Skeletal muscle tissue (tissue), 4 donors: ENCODE measurements around the gene CNKSR3. TPM values are rescaled to one million over a fixed set of nuclear protein-coding genes. Genes with fewer than 3 reads are reported as not detected.

ENCODE experiments used
- H3K27ac ChIP-seq: one replicate; pipeline ENCODE4 v1.7.0; 2013; ENCODE audit warnings: mild to moderate bottlenecking, low read depth, low read length, inconsistent platforms
- H3K27me3 ChIP-seq, 3 donors: one replicate each; pipeline ENCODE4 v1.7.0; 2013; ENCODE audit warnings: low read length in 3 of 3; ENCODE audit not compliant: control insufficient read depth in 3 of 3, insufficient read depth in 3 of 3
- H3K36me3 ChIP-seq, 3 donors: one replicate each; pipeline ENCODE4 v1.7.0; 2013; ENCODE audit warnings: low read length in 3 of 3; ENCODE audit not compliant: control insufficient read depth in 3 of 3, insufficient read depth in 3 of 3
- H3K4me1 ChIP-seq, 3 donors: one replicate each; pipeline ENCODE4 v1.7.0; 2013; ENCODE audit warnings: low read length in 3 of 3, mild to moderate bottlenecking in 3 of 3; ENCODE audit not compliant: control insufficient read depth in 3 of 3, insufficient read depth in 3 of 3
- H3K4me3 ChIP-seq, 3 donors: one replicate each; pipeline ENCODE4 v1.7.0; 2013; ENCODE audit warnings: low read length in 3 of 3
- H3K9ac ChIP-seq, 3 donors: one replicate each; pipeline ENCODE4 v1.7.0; 2013; ENCODE audit warnings: low read length in 3 of 3, mild to moderate bottlenecking in 3 of 3, moderate library complexity in 2 of 3, low read depth in 1 of 3
- H3K9me3 ChIP-seq, 3 donors: one replicate each; pipeline ENCODE4 v1.7.0; 2013; ENCODE audit warnings: low read length in 3 of 3; ENCODE audit not compliant: control insufficient read depth in 3 of 3
- total RNA-seq: library from RNA; depleted of rRNA; stranded (reverse); fragments of >200 nt; gene quantifications from one replicate; pipeline ENCODE4 v1.2.3, GENCODE V29; 2014
- donor health status: Osteomylitis.

The CNKSR3 gene
- total RNA-seq, result 3.7 TPM

DNA sequence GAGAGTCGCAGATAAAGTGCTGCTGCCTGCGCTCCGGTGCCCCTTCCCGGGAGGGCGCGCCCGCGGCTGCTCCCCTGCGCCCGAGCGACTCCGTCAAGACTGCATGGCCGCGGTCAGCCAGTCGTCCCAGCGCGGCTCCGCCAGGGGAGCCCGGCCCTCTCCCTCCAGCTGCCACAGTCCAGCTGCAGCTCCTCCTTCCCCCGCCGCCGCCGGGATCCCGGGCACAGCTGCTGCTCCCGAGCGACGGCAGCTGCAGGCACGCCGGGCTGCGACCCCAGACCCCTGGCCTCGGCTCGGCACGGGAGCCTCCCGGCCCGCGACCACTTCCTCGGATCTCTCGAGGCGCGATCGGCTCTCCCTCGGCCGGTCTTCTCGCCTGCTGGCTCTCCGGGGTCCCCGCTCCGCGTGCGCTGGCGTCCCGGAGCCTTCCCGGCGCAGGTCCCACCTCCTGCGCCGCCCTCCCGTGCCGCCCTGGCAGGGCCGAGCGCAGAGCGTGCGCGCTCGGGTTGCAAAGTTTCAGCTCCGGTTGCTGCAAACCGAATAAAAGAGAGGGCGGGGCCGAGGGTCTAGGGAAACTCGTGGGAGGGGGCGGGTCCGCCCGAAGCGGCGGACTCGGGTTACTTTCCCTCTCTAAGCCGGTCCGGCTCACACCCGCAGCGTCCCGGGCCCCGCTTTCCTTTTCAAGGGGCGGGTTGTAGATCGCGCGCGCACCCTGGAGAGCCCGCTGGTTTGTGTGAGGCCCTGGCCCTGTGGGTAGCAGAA, at the start of gene CNKSR3:
CNKSR3 (minus strand) TSS at position 542 of the 762 bp plus-strand sequence. CDS start 571 bp downstream, outside the sequence.
- peak within 1 kb of the TSS; percentile 78 to 87 (median 82) for H3K4me3 ChIP-seq
- peaks cover 6 to 15% (median 10%) of the 10 kb centered on the region in 3 donors for H3K4me1 ChIP-seq
- H3K9me3 ChIP-seq, result no peaks in the 10 kb centered on the region
- no peaks in the 10 kb centered on the region for H3K36me3 ChIP-seq
- no peaks in the 10 kb centered on the region for H3K27me3 ChIP-seq
- peak within 1 kb of the TSS; percentile 76 to 83 (median 77) for H3K9ac ChIP-seq
- peak within 1 kb of the TSS; percentile 78 for H3K27ac ChIP-seq

DNA sequence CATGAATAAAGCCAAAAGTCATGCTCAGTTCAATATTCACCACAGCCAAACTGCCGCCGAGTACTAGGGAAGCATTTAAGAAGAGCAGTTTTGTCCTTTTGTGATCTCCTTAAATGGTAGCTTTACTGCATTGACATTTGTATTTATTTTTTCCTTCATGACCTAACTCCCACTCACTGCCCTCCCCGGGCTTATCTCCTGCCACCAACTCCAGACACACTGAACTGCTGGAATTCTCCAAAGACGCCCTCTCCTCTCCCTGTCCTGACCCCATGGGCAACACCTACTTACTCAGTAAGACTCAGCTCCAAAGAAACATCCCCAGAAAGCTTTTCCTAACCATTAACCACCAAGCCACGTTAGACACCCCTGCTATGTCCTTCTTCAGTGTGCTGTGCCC, 48.5 kb upstream of the CNKSR3 start:
- Histone ChIP-seq H3K27ac (no peak overlapping the region), H3K36me3 (no peaks in the 10 kb centered on the region), H3K4me1 (no peaks in the 10 kb centered on the region), H3K27me3 (no peaks in the 10 kb centered on the region), H3K4me3 (no peak overlapping the region), H3K9me3 (no peaks in the 10 kb centered on the region), H3K9ac (no peak overlapping the region)

DNA sequence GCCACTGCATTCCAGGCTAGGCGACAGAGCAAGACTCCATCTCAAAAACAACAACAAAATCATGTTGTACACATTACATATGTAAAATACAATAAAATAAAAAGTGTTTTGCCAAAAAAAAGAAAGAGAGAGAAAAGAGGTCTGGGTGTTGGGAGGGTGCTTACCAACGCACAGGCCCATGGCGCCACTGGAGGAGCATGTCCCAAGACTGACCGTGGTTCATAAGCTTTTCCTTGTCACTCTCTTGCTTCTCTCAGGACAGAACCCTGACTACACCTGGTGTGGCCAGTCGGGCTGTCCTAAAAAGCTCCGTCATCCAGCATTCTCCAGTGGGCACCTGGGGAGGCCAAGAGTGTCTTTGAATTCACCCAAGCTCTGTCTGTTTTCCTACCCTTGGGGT, 48.0 kb upstream of the CNKSR3 start:
- no peak overlapping the region for H3K27ac ChIP-seq

DNA sequence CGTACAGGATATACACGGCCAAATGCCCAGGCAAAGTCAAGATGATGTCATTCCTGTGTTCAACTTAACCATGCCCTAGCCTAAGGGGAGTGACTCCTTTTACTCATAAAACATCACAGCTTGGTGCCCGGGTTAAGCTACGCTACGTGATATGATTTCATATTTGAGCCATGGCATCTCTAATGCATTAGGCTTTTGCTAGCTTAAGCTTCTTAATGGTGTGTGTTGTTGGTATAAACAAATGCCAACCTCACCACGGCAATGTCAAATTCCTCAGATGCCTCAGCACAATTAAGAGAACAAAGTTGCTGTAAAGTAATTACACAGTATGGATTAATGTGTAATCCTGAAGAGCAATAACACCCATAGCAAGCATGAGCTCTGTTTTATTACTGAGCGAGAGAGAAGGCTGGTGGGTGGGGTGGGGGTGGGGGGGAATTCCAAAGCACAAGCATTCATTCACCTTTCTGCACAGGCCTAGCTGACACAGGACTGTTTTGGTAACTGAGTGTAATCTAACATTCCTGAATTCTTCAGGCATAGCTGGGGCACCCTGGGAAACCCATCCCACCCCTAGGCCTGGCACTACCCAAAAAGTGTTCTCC, 44.7 kb upstream of the CNKSR3 start:
- Histone ChIP-seq H3K36me3 (no peaks in the 10 kb centered on the region), H3K4me3 (no peak overlapping the region), H3K27me3 (no peaks in the 10 kb centered on the region), H3K4me1 (no peaks in the 10 kb centered on the region), H3K27ac (no peak overlapping the region), H3K9me3 (no peaks in the 10 kb centered on the region), H3K9ac (no peak overlapping the region)

More for the DNA sequence above, 48.0 kb upstream of the CNKSR3 start:
- H3K4me3 ChIP-seq, result no peak overlapping the region
- H3K4me1 ChIP-seq, result no peaks in the 10 kb centered on the region
- no peaks in the 10 kb centered on the region for H3K27me3 ChIP-seq
- H3K9me3 ChIP-seq, result no peaks in the 10 kb centered on the region
- H3K9ac ChIP-seq, result no peak overlapping the region
- no peaks in the 10 kb centered on the region for H3K36me3 ChIP-seq

DNA sequence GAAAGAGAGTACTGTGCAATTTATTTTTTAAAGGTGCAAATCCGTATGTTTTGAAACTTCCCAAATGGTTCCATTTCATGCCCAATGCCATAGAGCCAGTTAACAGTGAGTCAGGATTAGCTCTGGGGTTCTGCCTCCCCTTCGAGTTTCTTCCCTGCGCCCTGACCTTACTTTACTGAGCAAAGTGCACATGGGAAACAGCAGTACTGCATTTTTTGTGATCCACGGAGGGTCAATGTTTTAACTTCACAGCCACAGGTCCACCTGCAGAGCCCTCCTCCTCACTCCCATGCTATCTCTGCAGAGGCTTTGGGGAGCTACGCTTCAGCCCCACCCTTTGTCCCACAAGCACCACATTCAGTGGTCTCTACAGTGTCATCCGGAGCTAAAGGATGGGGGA, 44.0 kb upstream of the CNKSR3 start:
- Histone ChIP-seq H3K36me3 (no peaks in the 10 kb centered on the region), H3K4me1 (no peaks in the 10 kb centered on the region), H3K27me3 (no peaks in the 10 kb centered on the region), H3K27ac (no peak overlapping the region), H3K4me3 (no peak overlapping the region), H3K9me3 (no peaks in the 10 kb centered on the region), H3K9ac (no peak overlapping the region)

DNA sequence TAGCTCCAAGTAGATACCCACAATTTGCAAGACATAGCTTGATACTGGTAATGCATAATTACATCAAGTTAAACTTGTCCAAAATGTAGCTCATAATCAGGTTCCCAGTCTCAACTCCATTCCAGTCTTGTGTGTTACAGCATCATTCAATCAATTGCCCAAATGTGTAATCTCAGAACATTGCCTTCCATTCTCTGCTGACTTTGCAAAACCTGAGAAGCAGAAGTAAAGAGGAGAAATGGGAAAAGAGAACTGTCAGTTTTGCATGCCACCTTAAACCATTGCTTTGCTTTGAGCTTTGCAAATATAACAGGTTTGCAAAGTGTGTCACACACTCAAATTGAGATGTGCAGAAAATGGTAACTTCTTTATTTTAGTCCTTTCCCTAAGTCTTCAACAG, 40.3 kb upstream of the CNKSR3 start:
- H3K27me3 ChIP-seq, result no peaks in the 10 kb centered on the region
- no peak overlapping the region for H3K9ac ChIP-seq
- H3K4me3 ChIP-seq, result no peak overlapping the region
- no peaks in the 10 kb centered on the region for H3K9me3 ChIP-seq
- H3K36me3 ChIP-seq, result no peaks in the 10 kb centered on the region
- no peak overlapping the region for H3K27ac ChIP-seq
- H3K4me1 ChIP-seq, result no peaks in the 10 kb centered on the region

DNA sequence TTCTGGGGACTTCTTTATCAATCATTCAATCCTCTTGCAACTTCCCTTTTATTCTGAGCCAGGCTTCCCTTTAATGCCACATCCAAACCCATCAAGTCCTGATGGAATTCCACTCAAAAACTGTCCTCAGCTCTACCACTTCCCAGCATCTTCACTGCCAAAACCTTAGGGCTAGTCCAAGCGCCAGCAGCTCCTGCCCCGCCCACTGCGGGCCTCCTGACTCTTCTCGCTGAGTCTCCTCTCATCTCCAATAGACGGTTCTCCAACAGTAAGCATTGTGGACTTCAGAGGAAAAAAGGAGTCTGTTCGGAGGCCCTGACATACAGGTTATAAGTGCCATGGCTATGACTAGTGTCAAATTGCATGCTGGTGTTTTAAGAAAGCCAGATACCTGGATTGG, 38.7 kb upstream of the CNKSR3 start:
- no peak overlapping the region for H3K27ac ChIP-seq
- no peaks in the 10 kb centered on the region for H3K9me3 ChIP-seq
- H3K9ac ChIP-seq, result no peak overlapping the region
- no peaks in the 10 kb centered on the region for H3K4me1 ChIP-seq
- H3K4me3 ChIP-seq, result no peak overlapping the region
- no peaks in the 10 kb centered on the region for H3K36me3 ChIP-seq
- H3K27me3 ChIP-seq, result no peaks in the 10 kb centered on the region

DNA sequence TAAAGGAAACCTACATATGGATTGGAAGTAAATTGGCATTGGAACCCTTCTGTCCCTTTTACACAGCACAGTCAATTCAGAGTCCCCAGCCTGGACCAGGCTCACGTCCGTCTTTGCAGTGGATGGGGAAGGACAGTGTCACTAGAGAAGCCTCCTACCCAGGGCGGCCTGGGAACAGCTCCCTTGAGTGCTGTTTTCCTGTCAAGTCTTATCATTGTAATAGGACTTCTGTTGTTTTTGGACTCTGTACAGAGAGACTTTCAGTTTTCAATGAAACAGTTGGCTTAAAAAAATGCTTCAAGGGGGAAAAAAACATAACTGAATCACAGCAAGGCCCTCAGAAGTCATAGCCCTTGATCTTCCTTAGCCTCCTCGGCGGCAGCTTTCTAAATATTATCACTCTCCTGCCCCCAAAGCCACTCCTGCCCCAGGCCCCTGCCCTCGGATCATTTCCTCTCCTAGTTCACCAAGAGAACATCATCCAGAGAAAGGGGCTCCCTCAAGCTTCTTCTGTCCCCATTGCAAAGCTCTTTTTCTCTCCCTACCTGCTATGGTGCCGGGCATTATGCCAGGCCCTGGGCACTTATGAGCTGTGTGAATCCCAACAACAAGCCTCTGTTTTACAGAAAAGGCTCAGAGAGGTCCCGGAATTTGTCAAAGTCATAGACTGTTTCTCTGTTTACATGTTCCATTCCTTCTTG, 37.8 kb upstream of the CNKSR3 start:
- Histone ChIP-seq H3K4me1 (no peaks in the 10 kb centered on the region), H3K36me3 (no peaks in the 10 kb centered on the region), H3K9me3 (no peaks in the 10 kb centered on the region), H3K27me3 (no peaks in the 10 kb centered on the region), H3K4me3 (no peak overlapping the region), H3K9ac (no peak overlapping the region), H3K27ac (no peak overlapping the region)

DNA sequence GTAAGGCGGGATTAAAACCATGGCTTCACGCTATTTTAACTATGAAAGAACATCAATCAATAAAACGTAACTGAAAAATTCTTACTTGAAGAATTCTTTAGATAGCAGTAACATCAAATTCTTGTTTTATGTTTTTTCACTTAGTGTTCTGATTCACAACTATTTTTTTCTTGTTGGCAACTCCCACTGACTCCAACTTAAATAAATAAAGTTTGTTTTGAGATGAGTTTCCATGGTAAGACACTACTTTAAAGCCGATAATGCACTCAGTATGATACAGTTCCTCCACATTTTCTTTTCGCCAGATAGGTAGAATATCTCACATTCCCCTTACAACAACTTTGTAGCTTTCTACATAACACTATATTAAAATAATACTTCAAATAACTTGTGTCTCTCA, 33.1 kb upstream of the CNKSR3 start:
- no peaks in the 10 kb centered on the region for H3K4me1 ChIP-seq
- H3K36me3 ChIP-seq, result no peaks in the 10 kb centered on the region
- no peak overlapping the region for H3K4me3 ChIP-seq
- H3K27me3 ChIP-seq, result no peaks in the 10 kb centered on the region
- H3K9me3 ChIP-seq, result no peaks in the 10 kb centered on the region
- H3K9ac ChIP-seq, result no peak overlapping the region
- H3K27ac ChIP-seq, result no peak overlapping the region

DNA sequence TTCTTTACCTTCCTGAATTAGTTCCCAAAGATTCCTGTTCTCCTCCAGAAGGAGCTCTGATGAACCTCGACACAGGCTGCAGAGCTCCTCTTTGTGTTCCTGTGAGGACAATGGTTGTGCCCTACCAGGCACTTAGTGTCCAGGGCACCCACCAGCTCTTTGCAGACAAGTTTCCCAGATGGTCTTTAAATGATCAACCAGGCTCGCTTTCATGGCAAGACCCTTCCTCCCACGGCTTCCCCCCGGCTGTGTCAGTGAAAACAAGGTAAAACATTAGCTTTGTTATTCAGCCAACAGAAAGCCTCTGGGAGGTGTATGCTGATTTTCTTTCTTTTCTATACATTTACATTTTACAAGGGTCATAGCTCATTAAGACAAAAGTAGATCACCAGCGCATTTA, 32.3 kb upstream of the CNKSR3 start:
- Histone ChIP-seq H3K27me3 (no peaks in the 10 kb centered on the region), H3K9ac (no peak overlapping the region), H3K4me3 (no peak overlapping the region), H3K4me1 (no peaks in the 10 kb centered on the region), H3K9me3 (no peaks in the 10 kb centered on the region), H3K27ac (no peak overlapping the region), H3K36me3 (no peaks in the 10 kb centered on the region)
